GM23338 (cell line): Measurements from ENCODE around the gene PRPF39. TPM values are rescaled to one million over a fixed set of nuclear protein-coding genes. Genes with fewer than 3 reads are reported as not detected.

ENCODE experiments used
- ATAC-seq: fragments of 200-7000 bp; cut with Tn5 transposase; 3 replicates; pipeline ENCODE4 v1.9.1; 2020
- DNase-seq: peaks from one replicate; pipeline ENCODE4 v3.0.0-alpha.2; 2015; ENCODE audit warnings: low spot score
- H2AFZ ChIP-seq: fragments of 200-600 bp; sonication (generic); 2 replicates; pipeline ENCODE4 v1.8.0; 2016; ENCODE audit warnings: antibody characterized with exemption, mild to moderate bottlenecking, moderate library complexity
- H3F3A ChIP-seq: fragments of 200-600 bp; sonication (generic); replicated peaks from 2 replicates; pipeline ENCODE4 v1.8.0; 2017; ENCODE audit warnings: antibody characterized with exemption, mixed run types, low read depth
- H3K27ac ChIP-seq: fragments of 200-600 bp; sonication (generic); 2 replicates; pipeline ENCODE4 v1.6.1; 2016; ENCODE audit warnings: low read depth
- H3K27me3 ChIP-seq: fragments of 200-600 bp; sonication (generic); 2 replicates; pipeline ENCODE4 v1.8.0; 2016; ENCODE audit warnings: mild to moderate bottlenecking, mixed run types, moderate library complexity; ENCODE audit not compliant: insufficient read depth
- H3K36me3 ChIP-seq: fragments of 200-600 bp; sonication (generic); 2 replicates; pipeline ENCODE4 v1.8.0; 2016; ENCODE audit warnings: mild to moderate bottlenecking; ENCODE audit not compliant: insufficient read depth
- H3K4me1 ChIP-seq: fragments of 200-600 bp; sonication (generic); 2 replicates; pipeline ENCODE4 v1.8.0; 2016; ENCODE audit warnings: mild to moderate bottlenecking, moderate library complexity; ENCODE audit not compliant: insufficient read depth
- H3K4me2 ChIP-seq: fragments of 200-600 bp; sonication (generic); 2 replicates; pipeline ENCODE4 v1.7.1; 2017; ENCODE audit warnings: mixed run types
- H3K4me3 ChIP-seq: fragments of 200-600 bp; sonication (generic); 2 replicates; pipeline ENCODE4 v1.6.1; 2016; ENCODE audit warnings: mixed run types
- H3K79me2 ChIP-seq: fragments of 200-600 bp; sonication (generic); replicated peaks from 2 replicates; pipeline ENCODE4 v1.8.0; 2017; ENCODE audit warnings: mild to moderate bottlenecking; ENCODE audit not compliant: insufficient read depth
- H3K9me2 ChIP-seq: fragments of 200-600 bp; sonication (generic); 2 replicates; pipeline ENCODE4 v1.8.0; 2017; ENCODE audit not compliant: insufficient read depth
- H4K20me1 ChIP-seq: fragments of 200-600 bp; sonication (generic); replicated peaks from 2 replicates; pipeline ENCODE4 v1.8.0; 2017; ENCODE audit warnings: mild to moderate bottlenecking; ENCODE audit not compliant: insufficient read depth
- H3K27ac Mint-ChIP-seq: 2 replicates; pipeline ENCODE4 v1.8.0; 2020; ENCODE audit warnings: inconsistent platforms, mild to moderate bottlenecking, moderate library complexity, mixed read lengths
- H3K27me3 Mint-ChIP-seq: 3 replicates; pipeline ENCODE4 v1.8.0; 2022; ENCODE audit warnings: low read depth, mild to moderate bottlenecking, moderate library complexity, mixed read lengths, inconsistent platforms; ENCODE audit not compliant: insufficient read depth, poor library complexity
- H3K36me3 Mint-ChIP-seq: 3 replicates; pipeline ENCODE4 v1.8.0; 2021; ENCODE audit warnings: low read depth, mild to moderate bottlenecking, inconsistent platforms, moderate library complexity, mixed read lengths
- H3K4me1 Mint-ChIP-seq: 3 replicates; pipeline ENCODE4 v1.8.0; 2020; ENCODE audit warnings: mild to moderate bottlenecking, inconsistent platforms, mixed read lengths
- H3K4me3 Mint-ChIP-seq: 3 replicates; pipeline ENCODE4 v1.8.0; 2021; ENCODE audit warnings: moderate library complexity, mild to moderate bottlenecking, inconsistent platforms, mixed read lengths
- H3K9me3 Mint-ChIP-seq: 3 replicates; pipeline ENCODE4 v1.8.0; 2020; ENCODE audit warnings: moderate library complexity, mild to moderate bottlenecking, inconsistent platforms, mixed read lengths
- CREB1 ChIP-seq: fragments of 250-450 bp; sonication (Bioruptor Pico); IDR thresholded peaks from 2 replicates; pipeline ENCODE4 v1.5.0; 2020; ENCODE audit warnings: low read depth, mild to moderate bottlenecking, moderate library complexity
- EZH2 ChIP-seq: fragments of 200-600 bp; sonication (generic); IDR thresholded peaks from one replicate; pipeline ENCODE4 v1.8.0; 2017; ENCODE audit warnings: antibody characterized with exemption, mild to moderate bottlenecking, low read depth; ENCODE audit not compliant: unreplicated experiment
- EZH2phosphoT487 ChIP-seq: fragments of 200-600 bp; sonication (generic); IDR thresholded peaks from one replicate; pipeline ENCODE4 v1.8.1; 2018; ENCODE audit warnings: antibody characterized with exemption; ENCODE audit not compliant: unreplicated experiment
- JUNB ChIP-seq: IDR thresholded peaks from one replicate; pipeline ENCODE4 v1.6.1; 2016; ENCODE audit warnings: antibody characterized with exemption; ENCODE audit not compliant: unreplicated experiment
- NANOG ChIP-seq: IDR thresholded peaks from 2 replicates; pipeline ENCODE4 v1.6.1; 2016; ENCODE audit warnings: antibody characterized with exemption, borderline replicate concordance
- POLR2AphosphoS5 ChIP-seq: IDR thresholded peaks from 2 replicates; pipeline ENCODE4 v1.6.1; 2016; ENCODE audit warnings: antibody characterized with exemption, low read depth
- REST ChIP-seq: IDR thresholded peaks from one replicate; pipeline ENCODE4 v1.6.1; 2018; ENCODE audit warnings: antibody characterized with exemption; ENCODE audit not compliant: unreplicated experiment
- STAT1 ChIP-seq: IDR thresholded peaks from one replicate; pipeline ENCODE4 v1.6.1; 2016; ENCODE audit warnings: antibody characterized with exemption; ENCODE audit not compliant: unreplicated experiment
- ZNF114 ChIP-seq: fragments of 250-450 bp; sonication (Bioruptor Pico); IDR thresholded peaks from 2 replicates; pipeline ENCODE4 v1.5.0; 2020; ENCODE audit warnings: mild to moderate bottlenecking, moderate library complexity
- ZNF331 ChIP-seq: fragments of 250-450 bp; sonication (Bioruptor Pico); IDR thresholded peaks from 2 replicates; pipeline ENCODE4 v1.5.0; 2020; ENCODE audit warnings: low read depth, mild to moderate bottlenecking, moderate library complexity
- polyA plus RNA-seq: library from polyadenylated mRNA; unstranded; fragments of >200 nt; fragmentation: Nextera tagmentation; extraction: Ambion mirVana; gene quantifications from 2 replicates; pipeline ENCODE4 v1.2.1, GENCODE V29; 2016
- total RNA-seq: library from RNA; depleted of rRNA; stranded (reverse); fragments of >200 nt; shearing (Covaris generic); gene quantifications from 2 replicates; pipeline ENCODE4 v1.2.3, GENCODE V29; 2014
- TF ChIP-seq, protein P1 (sequence below): IDR thresholded peaks from 2 replicates; pipeline ENCODE4 v1.6.1; 2016; ENCODE audit warnings: antibody characterized with exemption
- TF ChIP-seq, protein P2 (sequence below): fragments of 250-450 bp; sonication (Bioruptor Pico); IDR thresholded peaks from 2 replicates; pipeline ENCODE4 v1.5.0; 2020; ENCODE audit warnings: mild to moderate bottlenecking, moderate library complexity
- TF ChIP-seq, protein P3 (sequence below), 2 experiments: fragments of 200-600 bp in 1 of 2; sonication (generic) in 1 of 2; conservative IDR thresholded peaks; 2 replicates each; pipeline versions ENCODE4 v1.5.1 to v1.6.1; 2016 to 2017; ENCODE audit warnings: antibody characterized with exemption in 2 of 2, low read depth in 2 of 2, mild to moderate bottlenecking in 2 of 2, moderate library complexity in 1 of 2

The PRPF39 gene
- total and polyA plus RNA-seq, 2 experiments from 2014 or later: 30.7 to 56.9 TPM

DNA sequence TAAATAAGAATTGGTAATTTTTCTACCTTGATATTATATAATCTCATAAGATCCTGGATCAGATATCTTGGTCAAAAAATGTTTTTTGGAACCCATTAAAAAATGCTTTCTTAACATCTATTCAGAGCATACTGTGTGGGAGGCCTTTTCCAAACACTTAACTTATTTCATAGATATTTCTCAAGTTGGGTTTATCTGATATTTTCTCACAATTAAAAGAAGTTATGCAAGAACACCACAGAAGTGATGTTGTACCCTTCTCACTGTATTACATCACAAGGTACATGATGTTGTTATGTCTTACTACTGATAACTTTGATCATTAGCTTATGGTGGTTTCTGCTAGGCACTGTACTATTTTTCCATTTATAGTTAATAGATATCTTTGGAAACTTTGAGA lies 23.4 kb upstream of the PRPF39 start:
- Histone ChIP-seq H3K9me2 (no peaks in the 10 kb centered on the region), H3F3A (no peaks in the 10 kb centered on the region), H3K27me3 (no peaks in the 10 kb centered on the region), H3K4me2 (no peak overlapping the region), H3K36me3 (no peaks in the 10 kb centered on the region), H3K4me3 (no peak overlapping the region), H3K4me1 (no peaks in the 10 kb centered on the region; the same call in 1 of the 2 replicates), H3K27ac (no peak overlapping the region), H2AFZ (no peak overlapping the region), H4K20me1 (no peaks in the 10 kb centered on the region), H3K79me2 (no peaks in the 10 kb centered on the region)
- H3K4me3 Mint-ChIP-seq: no peak overlapping the region
- DNase-seq (no peak), ATAC-seq (no peak)
- H3K36me3 Mint-ChIP-seq: no peaks in the 10 kb centered on the region
- H3K27me3 Mint-ChIP-seq: peaks cover 2% of the 10 kb centered on the region
- TF ChIP-seq EZH2phosphoT487: no peak
- TF ChIP-seq, protein P1, sequence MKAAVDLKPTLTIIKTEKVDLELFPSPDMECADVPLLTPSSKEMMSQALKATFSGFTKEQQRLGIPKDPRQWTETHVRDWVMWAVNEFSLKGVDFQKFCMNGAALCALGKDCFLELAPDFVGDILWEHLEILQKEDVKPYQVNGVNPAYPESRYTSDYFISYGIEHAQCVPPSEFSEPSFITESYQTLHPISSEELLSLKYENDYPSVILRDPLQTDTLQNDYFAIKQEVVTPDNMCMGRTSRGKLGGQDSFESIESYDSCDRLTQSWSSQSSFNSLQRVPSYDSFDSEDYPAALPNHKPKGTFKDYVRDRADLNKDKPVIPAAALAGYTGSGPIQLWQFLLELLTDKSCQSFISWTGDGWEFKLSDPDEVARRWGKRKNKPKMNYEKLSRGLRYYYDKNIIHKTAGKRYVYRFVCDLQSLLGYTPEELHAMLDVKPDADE: no peak
- no peak for TF ChIP-seq EZH2
- TF ChIP-seq STAT1: no peak
- no peak for TF ChIP-seq CREB1 (CRISPR knock-in tag)
- TF ChIP-seq ZNF114 (CRISPR knock-in tag): no peak
- no peak for TF ChIP-seq JUNB
- TF ChIP-seq, protein P2, sequence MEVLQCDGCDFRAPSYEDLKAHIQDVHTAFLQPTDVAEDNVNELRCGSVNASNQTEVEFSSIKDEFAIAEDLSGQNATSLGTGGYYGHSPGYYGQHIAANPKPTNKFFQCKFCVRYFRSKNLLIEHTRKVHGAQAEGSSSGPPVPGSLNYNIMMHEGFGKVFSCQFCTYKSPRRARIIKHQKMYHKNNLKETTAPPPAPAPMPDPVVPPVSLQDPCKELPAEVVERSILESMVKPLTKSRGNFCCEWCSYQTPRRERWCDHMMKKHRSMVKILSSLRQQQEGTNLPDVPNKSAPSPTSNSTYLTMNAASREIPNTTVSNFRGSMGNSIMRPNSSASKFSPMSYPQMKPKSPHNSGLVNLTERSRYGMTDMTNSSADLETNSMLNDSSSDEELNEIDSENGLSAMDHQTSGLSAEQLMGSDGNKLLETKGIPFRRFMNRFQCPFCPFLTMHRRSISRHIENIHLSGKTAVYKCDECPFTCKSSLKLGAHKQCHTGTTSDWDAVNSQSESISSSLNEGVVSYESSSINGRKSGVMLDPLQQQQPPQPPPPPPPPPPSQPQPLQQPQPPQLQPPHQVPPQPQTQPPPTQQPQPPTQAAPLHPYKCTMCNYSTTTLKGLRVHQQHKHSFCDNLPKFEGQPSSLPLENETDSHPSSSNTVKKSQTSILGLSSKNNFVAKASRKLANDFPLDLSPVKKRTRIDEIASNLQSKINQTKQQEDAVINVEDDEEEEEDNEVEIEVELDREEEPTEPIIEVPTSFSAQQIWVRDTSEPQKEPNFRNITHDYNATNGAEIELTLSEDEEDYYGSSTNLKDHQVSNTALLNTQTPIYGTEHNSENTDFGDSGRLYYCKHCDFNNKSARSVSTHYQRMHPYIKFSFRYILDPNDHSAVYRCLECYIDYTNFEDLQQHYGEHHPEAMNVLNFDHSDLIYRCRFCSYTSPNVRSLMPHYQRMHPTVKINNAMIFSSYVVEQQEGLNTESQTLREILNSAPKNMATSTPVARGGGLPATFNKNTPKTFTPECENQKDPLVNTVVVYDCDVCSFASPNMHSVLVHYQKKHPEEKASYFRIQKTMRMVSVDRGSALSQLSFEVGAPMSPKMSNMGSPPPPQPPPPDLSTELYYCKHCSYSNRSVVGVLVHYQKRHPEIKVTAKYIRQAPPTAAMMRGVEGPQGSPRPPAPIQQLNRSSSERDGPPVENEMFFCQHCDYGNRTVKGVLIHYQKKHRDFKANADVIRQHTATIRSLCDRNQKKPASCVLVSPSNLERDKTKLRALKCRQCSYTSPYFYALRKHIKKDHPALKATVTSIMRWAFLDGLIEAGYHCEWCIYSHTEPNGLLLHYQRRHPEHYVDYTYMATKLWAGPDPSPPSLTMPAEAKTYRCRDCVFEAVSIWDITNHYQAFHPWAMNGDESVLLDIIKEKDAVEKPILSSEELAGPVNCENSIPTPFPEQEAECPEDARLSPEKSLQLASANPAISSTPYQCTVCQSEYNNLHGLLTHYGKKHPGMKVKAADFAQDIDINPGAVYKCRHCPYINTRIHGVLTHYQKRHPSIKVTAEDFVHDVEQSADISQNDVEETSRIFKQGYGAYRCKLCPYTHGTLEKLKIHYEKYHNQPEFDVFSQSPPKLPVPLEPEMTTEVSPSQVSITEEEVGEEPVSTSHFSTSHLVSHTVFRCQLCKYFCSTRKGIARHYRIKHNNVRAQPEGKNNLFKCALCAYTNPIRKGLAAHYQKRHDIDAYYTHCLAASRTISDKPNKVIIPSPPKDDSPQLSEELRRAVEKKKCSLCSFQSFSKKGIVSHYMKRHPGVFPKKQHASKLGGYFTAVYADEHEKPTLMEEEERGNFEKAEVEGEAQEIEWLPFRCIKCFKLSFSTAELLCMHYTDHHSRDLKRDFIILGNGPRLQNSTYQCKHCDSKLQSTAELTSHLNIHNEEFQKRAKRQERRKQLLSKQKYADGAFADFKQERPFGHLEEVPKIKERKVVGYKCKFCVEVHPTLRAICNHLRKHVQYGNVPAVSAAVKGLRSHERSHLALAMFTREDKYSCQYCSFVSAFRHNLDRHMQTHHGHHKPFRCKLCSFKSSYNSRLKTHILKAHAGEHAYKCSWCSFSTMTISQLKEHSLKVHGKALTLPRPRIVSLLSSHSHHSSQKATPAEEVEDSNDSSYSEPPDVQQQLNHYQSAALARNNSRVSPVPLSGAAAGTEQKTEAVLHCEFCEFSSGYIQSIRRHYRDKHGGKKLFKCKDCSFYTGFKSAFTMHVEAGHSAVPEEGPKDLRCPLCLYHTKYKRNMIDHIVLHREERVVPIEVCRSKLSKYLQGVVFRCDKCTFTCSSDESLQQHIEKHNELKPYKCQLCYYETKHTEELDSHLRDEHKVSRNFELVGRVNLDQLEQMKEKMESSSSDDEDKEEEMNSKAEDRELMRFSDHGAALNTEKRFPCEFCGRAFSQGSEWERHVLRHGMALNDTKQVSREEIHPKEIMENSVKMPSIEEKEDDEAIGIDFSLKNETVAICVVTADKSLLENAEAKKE (CRISPR knock-in tag): no peak
- TF ChIP-seq ZNF331 (CRISPR knock-in tag): no peak
- no peak for TF ChIP-seq POLR2AphosphoS5
- no peak for TF ChIP-seq REST
- no peak for TF ChIP-seq NANOG
- TF ChIP-seq, protein P3, sequence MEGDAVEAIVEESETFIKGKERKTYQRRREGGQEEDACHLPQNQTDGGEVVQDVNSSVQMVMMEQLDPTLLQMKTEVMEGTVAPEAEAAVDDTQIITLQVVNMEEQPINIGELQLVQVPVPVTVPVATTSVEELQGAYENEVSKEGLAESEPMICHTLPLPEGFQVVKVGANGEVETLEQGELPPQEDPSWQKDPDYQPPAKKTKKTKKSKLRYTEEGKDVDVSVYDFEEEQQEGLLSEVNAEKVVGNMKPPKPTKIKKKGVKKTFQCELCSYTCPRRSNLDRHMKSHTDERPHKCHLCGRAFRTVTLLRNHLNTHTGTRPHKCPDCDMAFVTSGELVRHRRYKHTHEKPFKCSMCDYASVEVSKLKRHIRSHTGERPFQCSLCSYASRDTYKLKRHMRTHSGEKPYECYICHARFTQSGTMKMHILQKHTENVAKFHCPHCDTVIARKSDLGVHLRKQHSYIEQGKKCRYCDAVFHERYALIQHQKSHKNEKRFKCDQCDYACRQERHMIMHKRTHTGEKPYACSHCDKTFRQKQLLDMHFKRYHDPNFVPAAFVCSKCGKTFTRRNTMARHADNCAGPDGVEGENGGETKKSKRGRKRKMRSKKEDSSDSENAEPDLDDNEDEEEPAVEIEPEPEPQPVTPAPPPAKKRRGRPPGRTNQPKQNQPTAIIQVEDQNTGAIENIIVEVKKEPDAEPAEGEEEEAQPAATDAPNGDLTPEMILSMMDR (conservative IDR thresholded peaks at IDR 0.05; ENCODE audit: low read depth in 2 of 2): no peak
- no peak overlapping the region for H3K27ac Mint-ChIP-seq
- peaks cover 3% of the 10 kb centered on the region; the same call in 1 of the 3 replicates for H3K9me3 Mint-ChIP-seq
- no peaks in the 10 kb centered on the region for H3K4me1 Mint-ChIP-seq
